ENCODE data around the gene AIM2. TPM values are rescaled to one million over a fixed set of nuclear protein-coding genes. Genes with fewer than 3 reads are reported as not detected.

Gene AIM2
- total and polyA plus RNA-seq, 10 of the 15 experiments (the other 5 are each of a cell fraction or from before 2014, with no cell fraction given) = 7.9 to 35.7 (median 12.8) TPM

- no peak for TF ChIP-seq CEBPZ (IDR thresholded peaks at IDR 0.05; ENCODE audit: low read depth, low read length)
- no peak for TF ChIP-seq ZNF207 (IDR thresholded peaks at IDR 0.05; ENCODE audit: borderline replicate concordance)
- no peak for TF ChIP-seq JUNB (IDR thresholded peaks at IDR 0.05)
- TF ChIP-seq SMAD5 (IDR thresholded peaks at IDR 0.05; ENCODE audit: low read depth) = no peak
- TF ChIP-seq PBX3 (IDR thresholded peaks at IDR 0.05; ENCODE audit: insufficient replicate concordance, low read depth, low read length) = no peak
- TF ChIP-seq NFYA (IDR thresholded peaks at IDR 0.05; ENCODE audit: borderline replicate concordance, low read depth, low read length) = no peak
- 0 out of 4 replicates have a peak, but pooled peaks of 1 of the 2 experiments have one; percentile 17 for TF ChIP-seq ETV6 (conservative IDR thresholded peaks at IDR 0.05 in 1 of 2, IDR thresholded peaks at IDR 0.05 in 1 of 2; ENCODE audit: borderline replicate concordance in 1 of 2, low read depth in 1 of 2)
- TF ChIP-seq SMARCA5 (IDR thresholded peaks at IDR 0.05) = no peak
- TF ChIP-seq TCF3 (IDR thresholded peaks at IDR 0.05; ENCODE audit: borderline replicate concordance, insufficient read depth, low read depth, low read length) = 0 out of 2 replicates have a peak, but pooled peaks have one; percentile 47
Measured at GRCh38 chr1:159066108-159066507, 10.5 kb downstream of the AIM2 start (continued).

All from GM12878 (cell line).